ENCODE measurements around the gene CNGA3. TPM values are rescaled to one million over a fixed set of nuclear protein-coding genes. Genes with fewer than 3 reads are reported as not detected.

The CNGA3 gene
- total RNA-seq, 4 donors from 2014 or later = 0.25 to 0.47 TPM; not detected in 2

- no peak for ATAC-seq (ENCODE audit: low FRiP score)
- TF ChIP-seq CTCF (IDR thresholded peaks at IDR 0.05) = no peak
Measured at GRCh38 chr2:98308068-98308467, 38.2 kb upstream of the CNGA3 start.

GRCh38 chr2:98308532-98308931 lies 37.7 kb upstream of the CNGA3 start:
- TF ChIP-seq CTCF (IDR thresholded peaks at IDR 0.05) = no peak
- DNase-seq (ENCODE audit: low spot score) (no peak), ATAC-seq (ENCODE audit: low FRiP score) (no peak)

More at GRCh38 chr2:98308068-98308467, 38.2 kb upstream of the CNGA3 start:
- no peak for DNase-seq (ENCODE audit: low spot score)

- no peak for TF ChIP-seq CTCF (IDR thresholded peaks at IDR 0.05)
- no peak for ATAC-seq (ENCODE audit: low FRiP score)
- no peak for DNase-seq (ENCODE audit: low spot score)
Measured at GRCh38 chr2:98309580-98309979, 36.7 kb upstream of the CNGA3 start.

- DNase-seq (ENCODE audit: low spot score) = no peak
- no peak for ATAC-seq (ENCODE audit: low FRiP score)
- no peak for TF ChIP-seq CTCF (IDR thresholded peaks at IDR 0.05)
Measured at GRCh38 chr2:98310010-98310409, 36.2 kb upstream of the CNGA3 start.

- ATAC-seq (ENCODE audit: low FRiP score) = no peak
- TF ChIP-seq CTCF (IDR thresholded peaks at IDR 0.05) = no peak
- no peak for DNase-seq (ENCODE audit: low spot score)
Measured at GRCh38 chr2:98311090-98311489, 35.2 kb upstream of the CNGA3 start.

- no peak for DNase-seq (ENCODE audit: low spot score)
- no peak for TF ChIP-seq CTCF (IDR thresholded peaks at IDR 0.05)
- ATAC-seq (ENCODE audit: low FRiP score) = no peak
Measured at GRCh38 chr2:98311771-98312545, 34.3 kb upstream of the CNGA3 start.
